ENCODE results near the gene TLK1.

DNA sequence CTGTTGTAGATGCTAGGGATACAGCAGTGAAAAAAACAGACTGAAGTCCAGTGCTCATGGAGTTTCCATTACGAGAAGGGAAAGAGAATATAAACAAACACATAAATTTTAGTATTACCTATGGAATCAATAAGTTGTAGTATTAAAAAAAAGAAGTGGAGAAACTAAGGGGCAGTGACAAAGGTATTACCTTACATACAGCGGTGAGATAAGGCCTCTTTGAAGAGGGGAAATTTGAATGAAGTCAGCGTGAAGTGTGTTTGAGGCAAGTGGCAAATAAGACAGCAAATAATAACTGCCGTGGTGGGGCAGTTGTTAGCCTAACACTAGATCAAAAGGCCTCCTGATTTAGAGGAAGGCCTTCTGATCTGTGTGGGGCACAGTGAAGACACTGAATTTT, 57.9 kb downstream of the TLK1 start:
- TF ChIP-seq, protein P1, sequence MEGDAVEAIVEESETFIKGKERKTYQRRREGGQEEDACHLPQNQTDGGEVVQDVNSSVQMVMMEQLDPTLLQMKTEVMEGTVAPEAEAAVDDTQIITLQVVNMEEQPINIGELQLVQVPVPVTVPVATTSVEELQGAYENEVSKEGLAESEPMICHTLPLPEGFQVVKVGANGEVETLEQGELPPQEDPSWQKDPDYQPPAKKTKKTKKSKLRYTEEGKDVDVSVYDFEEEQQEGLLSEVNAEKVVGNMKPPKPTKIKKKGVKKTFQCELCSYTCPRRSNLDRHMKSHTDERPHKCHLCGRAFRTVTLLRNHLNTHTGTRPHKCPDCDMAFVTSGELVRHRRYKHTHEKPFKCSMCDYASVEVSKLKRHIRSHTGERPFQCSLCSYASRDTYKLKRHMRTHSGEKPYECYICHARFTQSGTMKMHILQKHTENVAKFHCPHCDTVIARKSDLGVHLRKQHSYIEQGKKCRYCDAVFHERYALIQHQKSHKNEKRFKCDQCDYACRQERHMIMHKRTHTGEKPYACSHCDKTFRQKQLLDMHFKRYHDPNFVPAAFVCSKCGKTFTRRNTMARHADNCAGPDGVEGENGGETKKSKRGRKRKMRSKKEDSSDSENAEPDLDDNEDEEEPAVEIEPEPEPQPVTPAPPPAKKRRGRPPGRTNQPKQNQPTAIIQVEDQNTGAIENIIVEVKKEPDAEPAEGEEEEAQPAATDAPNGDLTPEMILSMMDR (IDR thresholded peaks at IDR 0.05) = no peak
- no peak for TF ChIP-seq ZFX (IDR thresholded peaks at IDR 0.05; ENCODE audit: borderline replicate concordance)

Data from 22Rv1 (cell line).